KBM-7 (cell line): Measurements from ENCODE around the gene CCDC24.

Experiments used
- DNase-seq: peaks from one replicate; pipeline ENCODE4 v3.0.0-alpha.2; 2015
- in situ Hi-C: fragments of 300-500 bp; cut with MboI; formaldehyde crosslinking; loops from 2 replicates; pipeline ENCODE4 v1.14.3; 2020; ENCODE audit warnings: low sequenced_read_pairs, low pct_unique_long_range_greater_than_20kb, mixed read lengths

CCDC24 gene

DNA sequence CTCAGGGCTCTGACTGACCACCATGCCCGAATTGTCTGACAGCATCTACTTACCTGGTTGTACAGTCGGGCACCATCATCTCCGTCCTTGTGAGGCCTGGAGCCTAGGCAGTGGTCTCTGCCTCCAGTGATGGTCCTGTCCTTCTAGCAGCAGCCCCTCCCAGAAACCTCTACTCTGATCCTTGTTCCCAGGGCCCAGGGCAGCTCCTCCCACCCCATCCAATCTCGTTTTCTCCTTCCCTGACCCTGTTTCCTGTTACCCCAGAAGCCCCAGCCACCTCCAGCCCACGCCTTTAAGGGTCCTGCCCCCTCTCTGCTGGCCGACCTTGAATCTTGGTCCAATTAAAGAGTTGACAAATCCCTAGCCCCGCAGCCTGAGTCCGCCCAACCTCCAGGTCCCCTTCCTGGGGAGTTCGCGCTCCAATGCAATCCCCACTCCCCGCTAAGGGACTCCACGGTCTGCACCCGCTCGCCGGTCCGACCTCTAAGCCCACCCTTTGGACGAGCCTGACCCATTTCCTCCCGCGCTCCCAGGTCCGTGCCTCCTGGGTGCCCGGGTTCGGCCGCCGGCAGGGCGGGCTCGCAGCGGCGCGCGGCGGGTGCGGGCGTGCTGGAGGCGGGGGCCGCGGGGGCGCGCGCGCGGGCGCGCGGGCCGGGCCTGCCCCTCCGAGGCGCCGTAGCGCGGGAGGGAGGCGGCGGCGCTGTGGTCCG, 12.7 kb upstream of the CCDC24 start, which contains the start of gene B4GALT2:
Gene B4GALT2 (plus strand): TSS at position 660 of the 710 bp plus-strand sequence. CDS start 1,951 bp downstream, outside the sequence.
- in situ Hi-C loops, result no loop called here
- peak; percentile 41 for DNase-seq

DNA sequence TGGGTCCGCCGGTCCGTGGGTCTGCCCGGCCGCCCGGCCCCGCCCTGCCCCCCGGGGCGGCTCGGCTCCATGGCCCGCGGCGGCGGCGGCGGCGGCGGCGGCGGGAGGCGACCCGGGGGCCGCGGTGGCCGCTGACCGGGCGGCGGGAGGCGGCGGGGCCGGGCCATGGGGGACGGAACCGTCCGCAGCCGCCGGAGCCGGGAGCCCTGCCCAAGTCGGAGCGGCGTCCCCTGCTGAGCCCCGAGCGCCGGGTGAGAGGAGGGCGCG, 12.2 kb upstream of the CCDC24 start:
- in situ Hi-C loops, result no loop called here
- DNase-seq, result no peak

DNA sequence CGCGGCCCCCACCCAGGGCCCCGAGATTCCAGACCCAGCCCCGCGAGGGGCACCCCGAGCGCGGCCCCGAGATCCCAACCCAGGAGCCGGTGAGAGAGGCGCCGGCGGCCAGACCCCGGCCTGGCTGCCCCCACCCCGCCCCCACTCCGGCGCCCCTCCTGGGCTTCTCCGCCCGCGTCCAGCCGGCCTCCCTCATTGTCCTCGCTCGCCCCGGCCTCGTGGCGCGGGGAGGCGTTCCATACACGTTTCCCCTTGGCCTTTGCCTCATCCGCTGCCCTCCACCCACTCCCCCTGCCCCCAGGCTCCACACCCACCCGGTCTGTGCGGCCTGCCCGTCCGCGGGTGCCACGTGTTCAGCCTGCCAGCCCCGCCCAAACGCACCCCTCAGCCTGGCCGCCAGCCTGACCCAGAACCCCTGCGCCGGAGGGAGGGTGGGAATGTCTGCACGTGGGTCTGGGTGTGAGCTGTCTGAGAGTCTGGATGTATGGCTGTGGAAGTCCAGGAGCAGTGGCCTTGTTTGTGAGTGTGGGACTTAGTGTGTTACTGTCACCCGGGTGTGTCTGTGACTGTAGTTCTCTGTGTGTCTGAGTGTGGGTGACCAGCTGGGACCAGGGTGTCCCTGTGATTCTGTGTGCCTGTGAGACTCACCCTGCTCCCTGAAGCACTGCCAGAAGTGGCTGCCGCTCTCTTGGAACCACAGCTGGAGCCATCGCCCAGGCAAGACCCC, 11.7 kb upstream of the CCDC24 start:
- DNase-seq, result peak; percentile 38
- in situ Hi-C loops, result no loop called here

DNA sequence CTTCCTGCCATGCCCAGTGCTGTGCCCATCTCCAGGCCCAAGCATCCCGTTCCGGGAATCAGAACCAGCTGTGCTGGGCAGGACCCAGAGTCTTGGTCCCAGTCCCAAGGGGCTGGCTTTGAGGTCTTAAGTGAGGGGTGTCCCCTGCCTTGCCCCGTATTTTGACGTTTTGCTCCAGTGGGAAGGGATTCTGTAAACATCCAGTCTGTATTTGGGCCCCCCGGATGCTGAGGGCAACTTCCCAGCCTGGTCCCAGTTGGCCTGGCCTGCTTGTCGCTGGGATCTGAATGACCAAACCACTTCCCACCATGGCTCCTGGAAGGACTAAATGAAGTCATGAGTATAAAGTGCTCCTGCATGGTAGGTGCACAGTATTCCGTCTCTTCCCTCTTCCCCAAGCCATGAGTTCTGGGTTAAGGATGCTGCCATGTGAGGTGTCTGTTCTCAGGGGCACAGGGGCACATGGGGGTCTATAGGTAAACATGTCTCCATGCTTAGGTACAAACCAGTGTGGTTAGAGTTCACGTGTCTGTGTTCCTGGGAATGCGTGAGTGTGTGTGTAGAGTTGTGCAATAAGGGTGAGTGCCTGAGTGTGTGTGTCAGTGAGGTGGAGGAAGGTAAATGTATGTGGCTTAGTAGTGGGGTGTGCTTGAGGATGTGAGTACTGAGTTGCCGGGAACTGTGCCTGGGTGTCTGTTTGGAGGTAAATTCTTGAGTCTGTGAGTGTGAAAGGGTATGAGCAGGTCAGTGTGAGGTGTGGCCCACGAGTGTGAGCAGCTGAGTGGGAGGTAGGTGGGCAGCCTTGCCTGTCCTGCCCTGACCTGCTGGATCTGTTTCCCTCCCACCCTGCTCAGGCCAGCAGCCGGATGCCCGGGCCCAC, 10.9 kb upstream of the CCDC24 start:
- DNase-seq, result no peak
- in situ Hi-C loops, result no loop called here

DNA sequence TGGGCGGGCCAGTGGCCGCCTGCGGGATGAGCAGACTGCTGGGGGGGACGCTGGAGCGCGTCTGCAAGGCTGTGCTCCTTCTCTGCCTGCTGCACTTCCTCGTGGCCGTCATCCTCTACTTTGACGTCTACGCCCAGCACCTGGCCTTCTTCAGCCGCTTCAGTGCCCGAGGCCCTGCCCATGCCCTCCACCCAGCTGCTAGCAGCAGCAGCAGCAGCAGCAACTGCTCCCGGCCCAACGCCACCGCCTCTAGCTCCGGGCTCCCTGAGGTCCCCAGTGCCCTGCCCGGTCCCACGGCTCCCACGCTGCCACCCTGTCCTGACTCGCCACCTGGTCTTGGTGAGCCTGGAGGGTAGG, 10.3 kb upstream of the CCDC24 start:
- no peak for DNase-seq
- in situ Hi-C loops, result no loop called here

DNA sequence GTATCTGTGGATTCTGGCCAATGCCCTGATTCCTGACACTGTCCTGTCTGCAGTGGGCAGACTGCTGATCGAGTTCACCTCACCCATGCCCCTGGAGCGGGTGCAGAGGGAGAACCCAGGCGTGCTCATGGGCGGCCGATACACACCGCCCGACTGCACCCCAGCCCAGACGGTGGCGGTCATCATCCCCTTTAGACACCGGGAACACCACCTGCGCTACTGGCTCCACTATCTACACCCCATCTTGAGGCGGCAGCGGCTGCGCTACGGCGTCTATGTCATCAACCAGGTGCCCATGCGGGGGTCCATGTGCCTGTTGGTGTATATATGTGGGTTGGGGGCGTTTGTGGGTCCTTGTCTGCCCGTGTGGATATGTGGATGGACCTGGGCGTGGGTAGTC, 9.8 kb upstream of the CCDC24 start:
- in situ Hi-C loops, result no loop called here
- no peak for DNase-seq

DNA sequence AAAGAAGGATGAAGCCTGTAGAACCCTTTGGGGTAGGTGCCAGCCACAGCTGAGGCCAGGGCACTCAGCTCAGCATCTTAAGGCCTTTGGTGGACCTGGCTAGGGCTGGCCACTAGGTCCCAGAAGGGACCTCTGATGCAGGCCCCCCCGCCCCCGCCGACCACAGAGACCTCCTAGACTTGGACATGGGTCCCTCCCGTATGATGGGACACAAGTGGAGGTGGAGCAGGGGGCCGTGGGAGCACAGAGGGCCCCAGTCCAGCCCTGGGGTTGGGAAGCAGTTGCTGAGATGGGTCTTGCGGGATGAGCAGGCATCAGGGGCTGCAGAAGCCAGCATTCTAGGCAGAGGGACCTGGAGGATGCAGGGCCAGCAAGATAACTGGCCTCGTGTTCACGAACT, 9.2 kb upstream of the CCDC24 start:
- in situ Hi-C loops, result no loop called here
- DNase-seq, result no peak

DNA sequence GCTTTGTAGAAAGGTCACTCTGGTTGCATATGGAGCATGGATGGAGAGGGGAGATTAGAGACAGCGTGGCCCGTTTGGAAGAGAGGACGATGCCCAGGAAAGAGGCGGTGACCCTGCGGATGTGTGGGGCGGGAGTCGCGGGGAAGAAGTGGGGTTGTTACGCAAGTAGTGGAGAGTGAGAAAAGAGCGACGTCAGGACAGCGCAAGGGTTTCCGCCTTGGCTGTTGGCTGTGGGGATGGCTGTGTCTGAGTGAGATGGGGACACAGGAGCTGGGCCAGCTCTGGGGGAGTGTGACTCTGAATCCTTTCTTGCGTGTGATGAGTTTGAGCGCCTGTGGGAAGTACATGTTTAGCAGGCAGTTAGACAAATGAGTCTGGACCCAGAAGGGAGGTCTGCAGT, 8.6 kb upstream of the CCDC24 start:
- in situ Hi-C loops, result no loop called here
- DNase-seq, result peak; percentile 24

DNA sequence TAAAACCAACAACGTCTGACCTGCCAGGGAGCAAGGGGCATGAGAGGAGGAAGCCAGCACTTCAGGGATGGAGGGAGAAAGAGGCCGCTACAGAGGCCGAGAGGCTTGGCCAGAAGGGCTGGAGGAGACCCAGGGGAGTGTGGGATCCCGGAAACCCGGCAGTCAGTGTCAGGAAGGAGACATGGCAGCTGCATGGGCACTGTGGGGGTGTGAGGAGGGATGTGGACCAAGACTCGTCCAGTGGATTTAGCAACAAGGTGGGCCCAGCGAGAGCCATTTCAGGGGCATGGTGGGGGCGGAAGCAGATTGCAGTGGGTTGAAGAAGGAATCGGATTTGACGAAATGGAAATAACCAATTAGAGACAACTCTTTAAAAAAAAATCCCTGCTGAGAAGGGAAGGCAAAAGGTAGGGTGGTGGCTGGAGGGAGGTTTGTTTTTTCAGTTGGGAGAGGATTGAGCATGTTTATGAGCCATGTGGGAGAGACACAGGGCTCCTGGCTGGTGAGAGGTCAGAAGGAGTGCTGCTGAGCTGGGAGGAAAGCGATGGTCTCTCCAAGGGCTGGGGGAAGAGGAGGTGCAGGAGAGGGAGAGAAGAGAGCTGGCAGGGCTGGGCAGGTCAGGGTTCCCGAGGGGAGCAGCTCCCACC, 8.0 kb upstream of the CCDC24 start:
- in situ Hi-C loops, result no loop called here
- DNase-seq, result no peak

DNA sequence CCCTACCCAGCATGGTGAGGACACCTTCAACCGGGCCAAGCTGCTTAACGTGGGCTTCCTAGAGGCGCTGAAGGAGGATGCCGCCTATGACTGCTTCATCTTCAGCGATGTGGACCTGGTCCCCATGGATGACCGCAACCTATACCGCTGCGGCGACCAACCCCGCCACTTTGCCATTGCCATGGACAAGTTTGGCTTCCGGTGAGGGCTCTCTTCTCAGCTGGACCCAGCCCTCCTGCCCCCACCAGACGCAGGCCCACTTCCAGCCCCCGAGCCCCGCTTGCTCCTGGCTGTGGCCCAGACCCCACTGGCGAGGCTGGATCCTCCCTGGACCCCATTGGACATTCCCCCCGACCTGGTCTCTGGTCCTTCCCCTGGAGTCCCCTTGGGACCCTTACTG, 6.5 kb upstream of the CCDC24 start:
- in situ Hi-C loops, result no loop called here
- no peak for DNase-seq

DNA sequence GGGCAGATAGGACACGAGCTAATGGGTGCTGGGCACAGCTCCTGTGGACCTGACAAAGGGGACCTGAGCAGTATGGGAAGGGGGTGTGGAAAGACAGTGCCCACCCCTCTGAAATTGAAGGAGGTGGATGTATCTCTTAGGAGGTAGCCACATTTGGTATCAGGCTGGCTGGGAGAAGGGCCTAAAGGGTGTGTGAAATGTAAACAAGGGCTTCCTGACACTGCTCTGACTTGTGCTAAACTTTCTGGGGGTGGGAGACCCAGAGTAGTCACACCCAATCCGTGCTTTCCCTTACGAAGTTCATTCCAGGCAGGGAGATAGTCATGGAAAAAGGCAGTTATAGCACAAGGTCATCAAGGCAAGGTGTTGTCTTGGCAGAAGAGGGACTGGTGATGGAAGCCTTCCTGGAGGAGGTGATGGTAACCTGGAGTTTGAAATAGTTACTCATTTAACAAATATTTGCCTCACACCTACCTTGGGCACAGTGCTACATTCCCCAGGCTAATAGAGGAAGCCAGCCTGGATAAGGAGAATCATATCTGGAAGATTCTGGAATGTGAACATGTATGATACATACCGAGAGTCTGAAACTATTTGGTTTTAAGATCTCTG, 5.3 kb upstream of the CCDC24 start:
- in situ Hi-C loops, result no loop called here

DNA sequence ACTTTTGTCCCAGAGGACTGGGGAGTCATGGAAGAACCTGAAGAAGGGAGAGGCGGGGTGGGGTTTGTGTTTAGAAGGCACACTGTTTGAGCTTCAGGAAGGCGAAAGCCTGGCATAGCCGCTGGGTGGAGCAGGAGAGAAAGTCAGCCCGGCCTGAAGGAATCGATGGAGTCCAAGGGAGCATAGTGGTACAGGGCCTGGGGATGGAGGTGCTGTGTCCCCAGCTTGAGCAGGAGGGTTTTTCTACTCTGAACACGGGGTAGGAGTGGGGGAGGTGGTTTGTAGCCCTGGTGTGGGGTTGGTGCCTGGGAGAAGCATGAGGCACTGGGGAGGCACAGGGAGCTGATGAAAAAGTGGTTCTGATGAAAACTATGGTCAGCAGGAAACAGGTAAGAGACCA, 4.7 kb upstream of the CCDC24 start:
- no peak for DNase-seq
- in situ Hi-C loops, result no loop called here

More for the DNA sequence above, 5.3 kb upstream of the CCDC24 start:
- no peak for DNase-seq

DNA sequence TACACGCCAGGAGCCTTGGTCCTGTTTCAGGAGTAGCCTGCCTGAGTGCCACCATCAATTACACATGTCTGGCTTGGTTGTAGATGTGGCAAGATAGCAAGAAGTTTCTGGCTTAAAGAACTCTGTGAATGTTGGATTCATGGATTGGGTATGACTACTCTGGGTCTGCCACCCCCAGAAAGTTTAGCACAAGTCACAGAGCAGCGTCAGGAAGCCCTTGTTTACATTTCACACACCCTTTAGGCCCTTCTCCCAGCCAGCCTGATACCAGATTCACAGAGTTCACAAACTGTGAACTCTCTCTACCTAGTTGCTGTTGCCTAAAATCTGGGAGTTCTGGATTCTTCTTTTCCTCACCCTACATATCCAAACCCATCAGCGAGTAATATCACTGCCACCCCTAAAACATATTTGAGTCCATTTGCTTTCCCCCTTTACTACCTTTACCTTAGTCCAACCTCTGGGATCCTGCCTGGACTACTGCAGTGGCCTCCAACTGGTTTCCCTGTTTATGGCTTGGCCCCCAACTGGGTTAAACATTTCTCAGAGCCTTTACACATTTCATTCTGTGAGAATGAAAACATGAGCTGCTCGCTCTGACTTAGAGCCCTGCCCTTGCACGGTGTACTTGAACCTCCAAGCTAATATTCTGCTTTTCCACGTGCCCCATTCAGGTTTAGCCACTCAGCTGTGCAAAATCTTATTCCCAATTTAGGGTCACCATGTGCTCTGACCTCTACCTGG, 4.1 kb upstream of the CCDC24 start:
- in situ Hi-C loops, result no loop called here
- no peak for DNase-seq

DNA sequence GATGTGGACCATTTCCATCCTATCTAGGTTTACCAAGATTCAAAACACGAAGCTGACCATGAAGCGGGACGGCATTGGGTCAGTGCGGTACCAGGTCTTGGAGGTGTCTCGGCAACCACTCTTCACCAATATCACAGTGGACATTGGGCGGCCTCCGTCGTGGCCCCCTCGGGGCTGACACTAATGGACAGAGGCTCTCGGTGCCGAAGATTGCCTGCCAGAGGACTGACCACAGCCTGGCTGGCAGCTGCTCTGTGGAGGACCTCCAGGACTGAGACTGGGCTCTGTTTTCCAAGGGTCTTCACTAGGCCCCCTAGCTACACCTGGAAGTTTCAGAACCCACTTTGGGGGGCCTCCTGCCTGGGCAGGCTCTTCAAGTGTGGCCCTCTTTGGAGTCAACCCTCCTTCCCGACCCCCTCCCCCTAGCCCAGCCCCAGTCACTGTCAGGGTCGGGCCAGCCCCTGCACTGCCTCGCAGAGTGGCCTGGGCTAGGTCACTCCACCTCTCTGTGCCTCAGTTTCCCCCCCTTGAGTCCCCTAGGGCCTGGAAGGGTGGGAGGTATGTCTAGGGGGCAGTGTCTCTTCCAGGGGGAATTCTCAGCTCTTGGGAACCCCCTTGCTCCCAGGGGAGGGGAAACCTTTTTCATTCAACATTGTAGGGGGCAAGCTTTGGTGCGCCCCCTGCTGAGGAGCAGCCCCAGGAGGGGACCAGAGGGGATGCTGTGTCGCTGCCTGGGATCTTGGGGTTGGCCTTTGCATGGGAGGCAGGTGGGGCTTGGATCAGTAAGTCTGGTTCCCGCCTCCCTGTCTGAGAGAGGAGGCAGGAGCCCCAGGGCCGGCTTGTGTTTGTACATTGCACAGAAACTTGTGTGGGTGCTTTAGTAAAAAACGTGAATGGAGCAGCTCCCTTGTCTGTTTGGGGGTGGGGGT, 864 bp upstream of the CCDC24 start:
- DNase-seq, result no peak
- in situ Hi-C loops, result no loop called here

DNA sequence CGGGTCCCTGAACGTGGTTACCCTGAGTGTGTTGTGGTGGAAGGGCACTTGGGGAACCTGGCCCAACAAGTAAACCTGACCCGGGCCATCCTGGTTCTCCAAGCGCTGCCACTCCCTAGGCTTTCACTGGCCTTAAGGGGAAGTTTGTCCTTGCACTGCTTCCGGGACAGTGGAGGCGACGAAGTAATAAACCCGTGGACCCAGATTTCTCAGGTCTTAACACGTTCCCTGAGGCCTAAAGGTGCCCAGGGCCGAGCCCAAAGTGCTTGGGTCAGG, 261 bp upstream of the CCDC24 start:
- in situ Hi-C loops, result no loop called here
- no peak for DNase-seq

DNA sequence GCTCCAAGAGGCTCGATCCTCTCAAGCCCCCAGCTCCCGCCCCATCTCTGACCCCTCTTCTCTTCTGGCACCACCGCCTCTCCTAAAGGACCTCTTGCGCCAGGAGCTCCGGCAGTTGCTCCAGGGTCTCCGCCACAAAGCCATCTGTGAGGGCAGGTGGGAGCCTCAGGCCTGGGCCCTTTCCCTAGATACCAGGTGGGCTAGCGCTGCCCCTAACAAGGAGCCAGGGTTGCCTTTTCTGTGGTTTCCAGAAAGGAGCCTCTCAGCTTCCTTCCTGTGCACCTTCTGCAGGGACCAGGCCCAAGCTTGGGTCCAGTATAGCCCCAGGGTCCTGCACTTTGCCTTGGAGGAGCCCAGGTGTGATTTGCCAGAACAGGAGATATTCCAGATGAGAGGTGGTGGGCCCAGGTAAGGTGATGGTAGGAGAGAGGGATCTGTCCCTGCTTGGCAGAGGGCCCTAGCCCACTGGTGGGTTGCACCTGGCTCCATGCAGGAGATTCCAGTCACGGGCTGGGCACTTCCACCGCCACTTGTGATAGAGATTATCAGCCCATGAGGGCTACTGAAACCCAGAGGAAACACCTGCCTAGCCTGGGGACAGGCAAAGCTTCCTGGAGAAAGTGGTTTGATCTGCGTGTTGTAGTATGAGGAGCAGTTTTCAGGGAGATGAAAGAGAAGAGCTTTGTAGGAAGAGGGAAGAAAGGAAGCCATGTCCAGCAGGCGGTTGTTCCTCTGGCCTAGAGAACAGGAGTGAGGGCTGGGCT, 1.0 kb downstream of the CCDC24 start:
- DNase-seq, result no peak
- in situ Hi-C loops, result no loop called here

DNA sequence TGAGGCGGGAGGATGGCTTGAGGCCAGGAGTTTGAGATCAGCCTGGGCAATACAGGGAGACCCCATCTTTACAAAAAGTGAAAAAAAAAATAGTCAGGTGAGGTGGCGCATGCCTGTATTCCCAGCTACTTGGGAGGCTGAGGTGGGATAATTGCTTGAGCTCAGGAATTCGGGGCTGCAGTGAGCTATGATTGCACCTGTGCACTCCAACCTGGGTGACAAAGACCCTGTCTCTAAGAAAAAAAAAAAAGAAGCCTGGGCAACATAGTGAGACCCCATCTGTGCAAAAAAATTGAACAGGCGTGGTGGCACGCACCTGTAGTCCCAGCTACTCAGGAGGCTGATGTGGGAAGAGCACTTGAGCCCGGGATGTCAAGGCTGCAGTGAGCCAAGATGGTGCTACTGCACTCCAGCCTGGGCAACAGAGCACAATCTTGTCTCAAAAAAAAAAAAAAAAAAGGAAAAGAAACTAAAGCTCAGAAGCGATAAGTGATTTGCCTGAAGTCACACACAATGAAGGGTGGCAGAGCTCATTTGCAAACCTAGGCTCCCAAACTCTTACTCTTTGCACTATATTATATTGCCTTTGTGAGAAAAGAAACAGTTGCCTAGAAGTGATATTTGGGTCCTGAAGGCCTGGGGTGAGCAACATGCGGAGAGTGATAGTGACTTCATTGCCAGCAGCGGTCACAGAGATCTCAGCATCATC, 2.0 kb downstream of the CCDC24 start:
- in situ Hi-C loops, result no loop called here
- no peak for DNase-seq
